Calu3 (cell line): ENCODE results near the gene TSHR. TPM values are rescaled to one million over a fixed set of nuclear protein-coding genes. Genes with fewer than 3 reads are reported as not detected.

Source experiments
- BruUV-seq: library from RNA; stranded (reverse); fragments of 400-500 nt; replicated peaks from 2 replicates; lab custom pipeline; 2021; lab: Mats Ljungman, UMichigan
- CTCF ChIA-PET: fragments of 300-600 bp; sonication (Branson Sonifier 250); formaldehyde crosslinking; loops from one replicate; lab custom pipeline; 2022; ENCODE audit warnings: antibody characterized with exemption; lab: Charles Lee
- DNase-seq: peaks from one replicate; pipeline ENCODE4 v3.0.0; 2022
- H3K27ac Mint-ChIP-seq: one replicate; pipeline ENCODE4 v1.8.0; 2022; ENCODE audit warnings: mixed read lengths; ENCODE audit not compliant: unreplicated experiment
- H3K27me3 Mint-ChIP-seq: one replicate; pipeline ENCODE4 v1.8.0; 2022; ENCODE audit warnings: mixed read lengths; ENCODE audit not compliant: unreplicated experiment
- H3K36me3 Mint-ChIP-seq: one replicate; pipeline ENCODE4 v1.8.0; 2022; ENCODE audit warnings: mild to moderate bottlenecking, moderate library complexity, mixed read lengths; ENCODE audit not compliant: insufficient read depth, unreplicated experiment
- H3K4me1 Mint-ChIP-seq: one replicate; pipeline ENCODE4 v1.8.0; 2022; ENCODE audit warnings: mild to moderate bottlenecking, low read depth, mixed read lengths; ENCODE audit not compliant: unreplicated experiment
- H3K4me3 Mint-ChIP-seq: one replicate; pipeline ENCODE4 v1.8.0; 2022; ENCODE audit warnings: mild to moderate bottlenecking, low read depth, moderate library complexity, mixed read lengths; ENCODE audit not compliant: unreplicated experiment
- H3K9me3 Mint-ChIP-seq: one replicate; pipeline ENCODE4 v1.8.0; 2022; ENCODE audit warnings: low read depth, mixed read lengths; ENCODE audit not compliant: unreplicated experiment
- CTCF ChIP-seq: fragments of 200-600 bp; IDR thresholded peaks from one replicate; pipeline ENCODE4 v1.8.0; 2022; ENCODE audit warnings: antibody characterized with exemption; ENCODE audit not compliant: unreplicated experiment
- intact Hi-C: fragments of 100-400 bp; cut with micrococcal nuclease; formaldehyde crosslinking; loops from one replicate; pipeline ENCODE4 v1.10.0; 2022; ENCODE audit not compliant: unreplicated experiment
- total RNA-seq: library from RNA; stranded (reverse); gene quantifications from 2 replicates; pipeline ENCODE4 v1.2.3, GENCODE V29; 2022

The TSHR gene
- total RNA-seq, 1 experiment from 2014 or later: not detected

DNA sequence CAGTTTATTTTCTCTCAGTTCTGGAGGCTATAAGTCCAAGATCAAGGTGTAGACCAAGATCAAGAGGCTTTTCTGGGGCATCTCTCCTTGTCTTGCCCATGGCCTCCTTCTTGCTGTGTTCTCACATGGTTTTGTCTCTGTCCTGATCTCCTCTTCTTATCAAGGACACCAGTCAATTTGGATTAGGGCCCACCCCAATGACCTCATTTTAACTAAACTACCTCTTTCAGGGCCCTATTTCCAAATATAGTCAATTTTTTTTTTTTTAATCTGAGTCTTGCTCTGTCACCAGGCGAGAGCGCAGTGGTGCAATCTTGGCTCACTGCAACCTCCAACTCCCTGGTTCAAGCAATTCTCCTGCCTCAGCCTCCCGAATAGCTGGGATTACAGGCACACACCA is 50.8 kb downstream of the TSHR start:
- TF ChIP-seq CTCF: no peak
- H3K27ac Mint-ChIP-seq: no peak overlapping the region
- H3K4me1 Mint-ChIP-seq: no peaks in the 10 kb centered on the region
- no peak overlapping the region for H3K4me3 Mint-ChIP-seq
- CTCF ChIA-PET: no interaction called here
- DNase-seq: no peak
- BruUV-seq: no TSS peak
- intact Hi-C loops: no loop called here
- H3K9me3 Mint-ChIP-seq: no peaks in the 10 kb centered on the region
- H3K36me3 Mint-ChIP-seq: no peaks in the 10 kb centered on the region
- peaks cover 30% of the 10 kb centered on the region for H3K27me3 Mint-ChIP-seq

GRCh38 chr14:81007131-81007530 is 51.7 kb downstream of the TSHR start:
- no TSS peak for BruUV-seq
- H3K27me3 Mint-ChIP-seq: peaks cover 21% of the 10 kb centered on the region
- TF ChIP-seq CTCF: no peak
- no peak overlapping the region for H3K27ac Mint-ChIP-seq
- no peaks in the 10 kb centered on the region for H3K9me3 Mint-ChIP-seq
- no peaks in the 10 kb centered on the region for H3K36me3 Mint-ChIP-seq
- no peak for DNase-seq
- H3K4me3 Mint-ChIP-seq: no peak overlapping the region
- CTCF ChIA-PET: no interaction called here
- intact Hi-C loops: no loop called here
- H3K4me1 Mint-ChIP-seq: no peaks in the 10 kb centered on the region

GRCh38 chr14:81009346-81009745 is 53.9 kb downstream of the TSHR start:
- Mint-ChIP-seq H3K36me3 (no peaks in the 10 kb centered on the region), H3K9me3 (no peaks in the 10 kb centered on the region), H3K27ac (no peak overlapping the region), H3K27me3 (no peaks in the 10 kb centered on the region), H3K4me1 (no peaks in the 10 kb centered on the region), H3K4me3 (no peak overlapping the region)
- no peak for DNase-seq
- CTCF ChIA-PET: interaction anchor here (0.6 to 1.5 kb wide), 2 partner anchors 13 to 797 kb away, joined by 3 read pairs; no protein-coding TSS in a partner anchor
- intact Hi-C loops: no loop called here
- no TSS peak for BruUV-seq
- TF ChIP-seq CTCF: no peak

GRCh38 chr14:81018251-81018650 is 62.8 kb downstream of the TSHR start:
- H3K36me3 Mint-ChIP-seq: no peaks in the 10 kb centered on the region
- BruUV-seq: no TSS peak
- DNase-seq: no peak
- H3K4me1 Mint-ChIP-seq: no peaks in the 10 kb centered on the region
- no peaks in the 10 kb centered on the region for H3K27me3 Mint-ChIP-seq
- no peak overlapping the region for H3K27ac Mint-ChIP-seq
- H3K4me3 Mint-ChIP-seq: no peak overlapping the region
- H3K9me3 Mint-ChIP-seq: no peaks in the 10 kb centered on the region
- intact Hi-C loops: no loop called here
- no peak for TF ChIP-seq CTCF
- CTCF ChIA-PET: no interaction called here
